Endometrial microvascular endothelial cells (primary cell): ENCODE results near the gene PRELID2. TPM values are rescaled to one million over a fixed set of nuclear protein-coding genes. Genes with fewer than 3 reads are reported as not detected.
"Not testable (repeated sequence)": the region's sequence is repeated elsewhere in the genome, so short reads cannot be mapped to it uniquely, and the experiment has no call there.

Experiments
- in situ Hi-C: cut with HindIII; loops from 2 replicates; pipeline ENCODE4 v1.10.0; 2017; ENCODE audit warnings: low sequenced_read_pairs, low pct_unique_long_range_greater_than_20kb; ENCODE audit errors: inconsistent ontology term
- total RNA-seq: library from RNA; depleted of rRNA; stranded (reverse); fragments of >200 nt; gene quantifications from one replicate; pipeline ENCODE4 v1.2.3, GENCODE V29; 2015; ENCODE audit errors: inconsistent ontology term

PRELID2 gene
- total RNA-seq, 1 donor from 2014 or later = 3.7 TPM

DNA sequence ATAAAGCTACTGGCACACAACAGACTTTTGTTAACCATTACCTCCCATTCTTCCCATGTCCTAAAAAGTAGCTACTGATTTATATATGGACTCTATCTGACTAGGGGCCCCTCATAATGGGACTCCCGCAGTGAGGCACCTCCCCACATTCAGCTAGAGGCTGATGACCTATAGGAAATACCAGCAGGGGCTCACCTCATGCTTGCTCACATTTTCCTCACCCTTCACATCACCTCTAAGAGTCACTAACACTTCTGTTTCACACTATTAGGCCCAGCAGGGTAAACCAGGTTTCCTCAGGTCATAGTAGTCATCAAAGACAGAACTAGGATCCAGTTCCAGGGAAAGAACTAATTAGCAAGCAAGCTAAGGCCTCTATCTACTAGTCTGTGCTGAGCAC lies 60.7 kb downstream of the PRELID2 start:
- in situ Hi-C loops = no loop called here

DNA sequence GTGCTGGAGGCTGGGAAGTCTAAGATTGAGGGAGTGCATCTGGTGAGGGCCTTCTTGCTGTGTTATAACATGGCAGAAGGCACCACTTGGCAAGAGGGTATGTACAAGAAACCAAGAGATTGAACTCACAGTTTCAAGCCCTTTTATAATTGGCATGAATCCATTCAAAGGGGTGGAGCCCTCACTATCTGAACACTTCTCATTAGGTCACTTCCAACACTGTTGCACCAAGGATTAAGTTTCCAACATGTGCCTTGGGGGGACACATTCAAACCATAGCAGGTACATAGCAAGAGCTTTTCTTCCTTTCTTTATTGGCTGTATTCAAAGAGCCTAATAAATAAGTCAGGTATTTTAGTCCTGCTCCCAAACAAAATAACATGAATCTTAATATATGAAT lies 62.7 kb downstream of the PRELID2 start:
- in situ Hi-C loops = no loop called here

DNA sequence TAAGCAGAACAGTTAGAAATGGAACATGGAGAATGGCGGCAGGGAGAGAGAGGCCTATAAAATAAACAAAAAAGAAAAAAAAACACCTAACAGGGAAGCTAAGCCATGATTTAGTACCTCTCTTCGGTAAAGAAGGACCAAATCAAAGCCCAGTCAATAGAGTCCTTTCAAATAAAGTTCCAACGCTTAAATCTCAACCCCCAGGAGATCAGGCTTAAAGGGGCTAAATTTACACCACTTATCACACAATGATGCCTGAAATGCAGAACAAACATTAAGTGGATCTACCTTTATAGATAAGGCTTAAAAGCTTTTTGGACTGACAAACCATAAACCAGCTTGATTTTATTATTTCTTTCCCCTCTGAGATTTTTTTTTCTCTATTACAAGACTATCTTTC lies 66.3 kb downstream of the PRELID2 start:
- in situ Hi-C loops = no loop called here

DNA sequence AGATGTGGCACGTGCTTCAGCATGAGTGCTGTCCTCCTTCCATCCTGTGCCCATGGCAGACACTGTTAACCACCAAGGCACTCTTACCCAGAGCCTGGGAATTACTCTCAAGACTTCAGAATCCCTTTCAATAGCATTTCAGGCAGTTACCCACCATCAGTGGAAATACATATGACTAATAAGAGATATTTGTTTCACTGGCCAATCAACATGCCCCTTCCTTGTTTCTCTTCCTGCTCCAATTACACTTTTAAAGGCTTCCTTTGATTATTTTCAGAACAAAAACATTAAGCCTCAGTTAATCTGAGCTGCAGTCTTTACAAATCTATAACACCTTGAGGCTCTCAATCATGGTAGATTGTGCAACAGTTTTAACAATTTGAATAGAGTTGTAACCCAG lies 70.8 kb downstream of the PRELID2 start:
- in situ Hi-C loops = no loop called here

DNA sequence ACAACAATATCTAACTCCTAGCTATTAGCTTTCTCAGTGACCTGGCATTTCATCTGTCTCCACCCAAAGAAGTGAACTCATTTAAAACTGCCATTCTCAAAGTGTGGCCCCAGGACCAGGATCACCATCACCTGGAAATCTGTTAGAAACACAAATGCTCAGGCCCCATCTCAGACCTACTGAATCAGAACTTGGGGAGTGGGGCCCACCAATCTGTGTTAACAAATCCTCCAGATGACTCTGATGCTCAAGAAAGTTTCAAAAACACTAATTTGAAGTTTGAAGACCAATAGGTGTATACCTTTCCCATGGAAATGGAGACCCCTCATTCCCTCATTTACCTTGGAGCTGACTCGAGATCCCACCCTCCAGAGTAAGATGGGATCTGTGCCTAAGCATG lies 72.3 kb downstream of the PRELID2 start:
- in situ Hi-C loops = no loop called here

DNA sequence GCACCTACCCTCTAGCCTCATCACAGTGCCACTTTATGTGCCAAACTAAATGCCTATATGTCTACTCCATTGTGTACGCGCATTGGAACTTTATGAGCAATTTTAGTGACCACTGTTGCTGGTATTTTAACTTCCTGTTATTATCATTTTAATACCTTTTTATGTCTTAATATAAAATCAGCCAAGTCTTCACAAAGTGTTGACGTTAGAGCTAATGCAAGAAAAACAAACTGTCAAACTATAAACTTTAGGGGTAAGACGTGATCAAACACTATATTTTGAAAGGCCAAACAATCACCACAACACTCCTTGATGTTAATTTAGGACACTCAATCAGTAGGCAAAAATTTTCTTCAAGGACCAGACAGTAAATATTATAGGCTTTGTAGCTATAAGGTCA lies 73.9 kb downstream of the PRELID2 start:
- in situ Hi-C loops = no loop called here

DNA sequence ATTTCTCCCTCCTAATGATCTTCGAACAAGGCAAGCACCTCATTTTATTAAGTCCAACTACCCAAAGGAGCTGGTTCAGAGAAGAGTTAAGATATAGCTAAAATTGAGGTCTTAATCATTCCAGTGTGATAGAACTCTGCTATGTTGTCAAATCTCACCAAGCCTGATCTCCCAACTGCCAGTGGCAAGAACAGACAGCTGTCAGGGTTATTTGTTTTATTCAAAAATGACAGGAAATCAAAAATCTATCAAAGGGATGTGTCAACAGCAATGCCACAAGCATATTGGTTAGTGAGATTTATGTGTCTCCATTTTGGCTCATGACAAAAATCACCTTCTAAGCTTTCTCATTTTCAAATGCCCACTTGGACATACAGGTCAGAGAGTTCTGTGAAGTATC lies 74.5 kb downstream of the PRELID2 start:
- in situ Hi-C loops = no loop called here

DNA sequence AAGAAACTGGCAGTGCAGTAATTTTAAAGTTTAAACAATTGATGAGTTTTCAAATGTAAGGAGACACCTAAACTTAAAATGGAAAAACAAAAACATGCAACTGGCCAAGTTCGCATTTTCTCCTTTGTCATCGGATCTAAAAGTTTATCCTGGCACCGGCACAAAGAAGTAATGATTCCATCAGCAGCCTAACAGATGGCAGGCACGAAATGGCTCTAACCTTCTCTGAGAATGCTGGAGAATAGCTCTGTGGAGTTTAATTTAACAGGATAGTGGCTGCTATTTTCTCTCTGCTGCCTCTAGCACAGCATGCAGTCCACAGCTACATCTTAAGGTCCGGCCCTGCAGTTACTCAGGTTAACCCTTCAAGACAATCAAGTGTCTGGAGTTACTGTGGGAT lies 82.2 kb downstream of the PRELID2 start:
- in situ Hi-C loops = no loop called here

DNA sequence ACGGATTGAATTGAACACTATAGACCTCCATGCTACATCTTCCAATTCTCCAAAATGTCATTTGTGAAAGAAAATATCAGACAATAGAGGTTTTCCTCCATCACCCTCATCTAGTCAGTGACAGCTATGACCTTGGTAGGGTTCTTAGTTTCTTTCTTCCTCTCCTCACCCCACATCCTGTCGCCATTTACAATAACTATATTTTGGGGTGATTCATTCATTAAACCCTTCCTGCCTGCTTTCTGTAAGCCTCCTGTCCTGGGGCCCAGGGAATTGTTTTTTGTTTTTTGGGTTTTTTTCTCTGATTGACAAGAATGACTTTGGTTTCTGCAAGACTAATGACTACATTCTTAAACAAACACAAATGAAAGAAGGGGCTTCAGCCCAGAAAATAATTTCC lies 82.6 kb downstream of the PRELID2 start:
- in situ Hi-C loops = no loop called here

DNA sequence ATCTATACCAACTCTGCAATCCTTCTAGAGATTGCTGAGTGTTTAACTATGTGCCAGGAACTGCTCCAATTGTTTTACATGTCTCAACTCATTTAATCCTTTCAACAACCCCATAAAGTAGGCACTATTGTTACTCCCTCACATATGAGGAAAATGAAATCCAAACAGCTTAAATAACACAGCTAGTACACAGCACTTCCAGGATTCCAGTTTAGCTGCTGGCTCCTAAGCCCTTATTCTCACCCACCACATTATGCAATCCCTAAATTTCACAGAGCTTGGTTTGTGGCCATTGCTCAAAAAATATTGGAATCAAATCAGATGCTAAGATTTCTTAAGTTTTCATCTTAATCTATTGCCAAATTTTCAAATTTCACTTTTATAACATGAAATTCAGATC lies 84.9 kb downstream of the PRELID2 start:
- in situ Hi-C loops = no loop called here

DNA sequence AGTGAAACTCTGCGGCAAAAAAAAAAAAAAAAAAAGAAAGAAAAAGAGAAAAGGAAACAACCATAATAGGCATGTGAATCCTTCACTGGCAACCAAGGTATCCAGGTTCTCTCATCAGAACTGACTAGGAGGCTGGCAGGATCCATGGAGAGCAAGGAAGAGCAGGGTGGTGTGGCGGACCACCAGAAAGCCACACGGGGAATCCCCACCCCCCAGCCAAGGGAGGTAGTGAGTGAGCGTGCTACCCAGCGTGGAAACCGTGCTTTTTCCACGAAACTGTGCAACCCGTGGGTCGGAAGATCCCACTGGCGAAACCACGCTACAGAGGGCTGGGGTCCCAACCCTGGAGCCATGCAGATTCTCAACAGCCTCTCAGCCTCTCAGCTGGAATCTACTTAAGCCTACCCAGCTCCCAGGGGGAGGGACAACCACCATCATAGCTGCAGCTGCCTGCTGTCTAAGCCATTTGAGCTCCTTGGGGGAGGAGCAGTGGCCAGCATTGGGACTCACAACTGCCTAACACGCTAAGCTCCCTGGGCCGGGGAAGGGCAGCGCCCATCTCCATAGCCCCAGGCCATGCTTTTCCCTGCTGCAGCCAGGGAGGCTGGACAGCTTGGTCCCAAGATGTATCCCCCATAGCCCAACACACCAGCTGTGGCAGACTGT lies 91.6 kb downstream of the PRELID2 start:
- in situ Hi-C loops = no loop called here

DNA sequence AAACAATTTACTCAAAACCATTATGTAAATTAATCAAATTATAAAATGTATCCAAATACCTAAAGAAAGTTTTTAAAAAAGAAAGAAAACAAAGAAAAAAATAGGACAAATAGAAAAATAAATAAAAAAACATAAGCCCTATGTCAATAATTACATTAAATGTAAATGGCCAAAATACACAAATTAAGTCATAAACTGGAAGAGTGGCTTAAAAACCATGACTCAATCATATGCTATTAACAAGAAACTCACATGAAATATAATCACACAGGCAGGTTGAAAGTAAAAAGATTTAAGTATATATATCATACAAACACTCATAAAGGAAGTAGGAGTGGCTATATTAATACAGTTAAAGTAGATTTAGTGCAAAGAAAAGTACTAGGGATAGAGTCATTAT lies 95.3 kb downstream of the PRELID2 start:
- in situ Hi-C loops = no loop called here

DNA sequence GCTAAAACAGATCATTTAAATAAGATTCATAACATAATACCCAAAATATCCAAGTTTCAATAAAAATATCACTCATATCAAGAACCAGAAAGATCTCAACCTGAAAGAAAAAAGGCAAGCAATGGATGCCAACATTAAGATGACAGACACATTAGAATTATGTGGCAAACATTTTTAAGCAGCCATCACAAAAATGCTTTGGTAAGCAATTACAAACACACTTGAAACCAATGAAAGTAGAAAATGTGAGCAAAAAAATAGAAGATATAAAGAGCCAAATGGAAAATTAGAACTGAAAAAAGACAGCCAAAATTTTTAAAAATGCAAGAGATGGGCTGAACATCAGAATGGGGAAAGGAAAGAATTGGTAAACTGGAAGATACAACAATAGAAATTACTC lies 96.9 kb downstream of the PRELID2 start:
- in situ Hi-C loops = no loop called here

DNA sequence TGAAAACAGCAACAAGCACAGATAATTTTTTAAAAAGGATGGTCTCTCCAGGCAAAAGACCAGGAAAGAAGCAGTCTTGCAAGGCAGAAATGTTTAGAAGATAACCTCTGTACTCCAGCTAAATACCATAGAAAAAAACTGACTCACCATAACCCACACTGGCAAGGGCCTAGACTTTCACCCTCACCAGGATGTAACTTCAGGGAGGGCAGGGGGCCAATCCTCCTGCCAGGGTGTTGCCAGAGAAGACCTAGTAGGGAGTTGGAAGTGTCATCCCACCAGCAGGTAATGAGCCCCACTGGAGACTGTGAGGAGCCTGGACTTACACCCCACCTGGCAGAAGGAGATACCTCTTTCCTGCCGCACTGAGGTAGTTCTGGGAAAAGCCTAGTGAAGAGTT lies 97.6 kb downstream of the PRELID2 start:
- in situ Hi-C loops = no loop called here

DNA sequence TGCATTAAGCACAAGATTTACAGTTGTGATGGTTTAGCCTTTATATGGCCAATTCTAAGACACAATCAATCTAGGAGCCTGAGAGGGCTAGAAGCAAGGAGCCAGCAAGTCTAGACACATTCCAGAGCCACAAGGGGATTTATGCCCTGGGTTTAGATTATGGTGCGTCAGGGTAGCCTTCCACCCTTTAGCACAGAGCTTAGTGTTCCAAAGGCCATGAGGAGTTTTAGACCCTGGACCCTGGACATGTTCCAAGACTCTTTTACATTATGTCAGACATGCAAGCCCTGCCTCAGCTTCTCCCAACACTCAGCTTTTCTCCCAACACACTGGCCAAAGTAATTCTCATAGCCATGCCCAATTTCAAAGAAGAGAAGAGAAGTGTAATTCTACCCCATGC lies 105.2 kb downstream of the PRELID2 start:
- in situ Hi-C loops = not testable (repeated sequence)

DNA sequence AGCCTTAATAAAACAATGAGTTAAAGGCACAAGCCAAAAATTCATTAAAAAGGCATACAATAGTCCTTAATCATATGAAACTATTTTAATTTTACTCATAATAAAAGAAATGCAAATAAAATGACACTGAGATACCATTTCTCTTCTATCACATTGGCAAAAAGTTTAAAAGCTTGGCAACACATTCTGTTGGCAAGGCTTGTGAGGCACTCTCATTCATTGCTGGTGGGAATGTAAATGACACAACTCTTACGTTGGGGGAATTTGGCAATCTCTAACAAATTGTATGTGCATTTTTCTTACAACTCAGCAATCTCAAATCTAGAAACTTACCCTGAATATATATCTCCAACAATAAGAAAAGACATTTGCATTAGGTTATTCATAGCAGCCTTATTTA lies 111.6 kb downstream of the PRELID2 start:
- in situ Hi-C loops = no loop called here

DNA sequence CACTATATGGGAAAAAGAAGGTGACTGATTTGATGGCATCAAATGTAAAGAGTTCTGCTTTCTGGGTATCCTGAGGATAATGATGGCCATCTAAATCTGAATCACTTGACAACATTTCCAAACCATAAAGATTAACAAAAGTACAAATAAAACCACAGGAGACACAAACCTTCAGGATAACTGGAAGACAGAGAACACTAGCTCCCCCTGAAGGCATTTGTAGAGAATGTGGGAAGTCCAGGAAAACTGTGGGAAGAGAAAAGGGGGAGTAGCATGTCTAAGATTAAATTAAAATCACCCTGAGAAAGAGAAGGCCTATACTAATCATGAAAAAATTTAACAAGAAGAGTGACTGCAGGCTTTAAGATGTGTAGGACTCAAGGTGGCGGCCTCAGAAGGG lies 116.2 kb downstream of the PRELID2 start:
- in situ Hi-C loops = no loop called here

DNA sequence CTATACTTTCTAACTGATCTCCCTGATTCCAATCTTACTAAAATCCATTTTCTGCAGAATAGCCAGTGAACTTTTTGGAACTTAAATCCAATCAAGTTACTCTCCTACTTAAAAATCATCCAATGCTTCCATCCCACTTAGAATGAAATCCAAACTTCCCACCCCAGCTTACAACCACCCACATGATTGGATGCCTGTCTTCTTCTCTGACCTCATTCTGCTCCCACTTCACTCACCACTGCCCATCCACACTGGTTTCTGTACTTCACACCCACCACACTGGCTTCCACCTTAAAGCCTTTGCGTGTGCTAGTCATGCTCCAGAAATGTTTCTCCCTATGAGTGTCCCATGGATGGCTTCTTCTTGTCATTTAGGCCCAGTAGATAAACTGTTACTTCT lies 119.7 kb downstream of the PRELID2 start:
- in situ Hi-C loops = no loop called here

DNA sequence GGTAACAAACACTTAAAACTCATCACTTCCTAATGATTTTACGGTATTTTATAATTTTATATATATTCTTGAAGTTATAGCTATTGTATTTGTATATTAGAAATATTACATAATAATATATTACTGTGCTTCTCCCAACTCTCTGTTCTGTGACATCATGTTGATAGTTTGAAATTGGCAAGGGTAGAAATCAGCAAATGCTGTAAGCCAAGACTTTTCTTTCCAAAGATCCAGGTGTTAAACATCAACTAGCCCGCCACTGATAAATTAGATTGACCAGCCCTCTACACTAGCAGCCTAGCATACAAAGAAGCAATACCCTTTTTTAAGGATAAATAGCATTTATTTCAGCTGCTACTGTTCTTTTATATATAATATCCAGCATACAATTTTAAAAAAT lies 122.9 kb downstream of the PRELID2 start:
- in situ Hi-C loops = no loop called here

DNA sequence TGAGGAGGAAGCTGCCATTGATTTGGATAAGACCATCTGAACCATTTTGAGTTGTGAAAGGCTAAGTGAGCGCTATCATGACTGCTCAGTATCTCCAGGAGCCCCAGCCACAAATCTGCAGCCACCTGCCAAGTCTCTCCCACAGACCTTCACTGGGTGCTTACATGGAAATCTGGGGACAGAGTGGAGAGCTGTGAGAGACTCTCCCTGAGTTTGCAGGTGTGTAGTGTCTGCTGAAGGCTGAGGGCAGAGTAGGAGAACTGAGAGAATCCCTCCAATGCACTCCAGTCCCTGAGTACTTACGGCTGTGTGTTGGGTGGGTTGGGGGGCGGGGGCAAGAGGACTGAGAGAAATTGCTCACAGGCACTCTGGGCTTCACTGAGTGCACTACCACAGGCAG lies 123.7 kb downstream of the PRELID2 start:
- in situ Hi-C loops = no loop called here
